OCI-LY7 (cell line): ENCODE results near the gene PXMP4.
"Not testable (repeated sequence)": the region's sequence is repeated elsewhere in the genome, so short reads cannot be mapped to it uniquely, and the experiment has no call there.

ENCODE experiments used
- EZH2phosphoT487 ChIP-seq: fragments of 200-600 bp; sonication (generic); IDR thresholded peaks from 2 replicates; pipeline ENCODE4 v1.6.1; 2018; ENCODE audit warnings: low read depth, borderline replicate concordance, mild to moderate bottlenecking, mixed run types, antibody characterized with exemption, low read length, moderate library complexity, mixed read lengths
- TF ChIP-seq, protein P1 (sequence below): fragments of 200-600 bp; sonication (generic); conservative IDR thresholded peaks from 2 replicates; pipeline ENCODE4 v1.5.1; 2014; ENCODE audit warnings: mild to moderate bottlenecking, antibody characterized with exemption, low read length, moderate library complexity, mixed read lengths

GRCh38 chr20:33698966-33699365, 21.1 kb downstream of the PXMP4 start:
- TF ChIP-seq EZH2phosphoT487: not testable (repeated sequence)
- TF ChIP-seq, protein P1, sequence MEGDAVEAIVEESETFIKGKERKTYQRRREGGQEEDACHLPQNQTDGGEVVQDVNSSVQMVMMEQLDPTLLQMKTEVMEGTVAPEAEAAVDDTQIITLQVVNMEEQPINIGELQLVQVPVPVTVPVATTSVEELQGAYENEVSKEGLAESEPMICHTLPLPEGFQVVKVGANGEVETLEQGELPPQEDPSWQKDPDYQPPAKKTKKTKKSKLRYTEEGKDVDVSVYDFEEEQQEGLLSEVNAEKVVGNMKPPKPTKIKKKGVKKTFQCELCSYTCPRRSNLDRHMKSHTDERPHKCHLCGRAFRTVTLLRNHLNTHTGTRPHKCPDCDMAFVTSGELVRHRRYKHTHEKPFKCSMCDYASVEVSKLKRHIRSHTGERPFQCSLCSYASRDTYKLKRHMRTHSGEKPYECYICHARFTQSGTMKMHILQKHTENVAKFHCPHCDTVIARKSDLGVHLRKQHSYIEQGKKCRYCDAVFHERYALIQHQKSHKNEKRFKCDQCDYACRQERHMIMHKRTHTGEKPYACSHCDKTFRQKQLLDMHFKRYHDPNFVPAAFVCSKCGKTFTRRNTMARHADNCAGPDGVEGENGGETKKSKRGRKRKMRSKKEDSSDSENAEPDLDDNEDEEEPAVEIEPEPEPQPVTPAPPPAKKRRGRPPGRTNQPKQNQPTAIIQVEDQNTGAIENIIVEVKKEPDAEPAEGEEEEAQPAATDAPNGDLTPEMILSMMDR: not testable (repeated sequence)
